HUES6 (cell line): ENCODE data around the gene C1QTNF9B.

Experiments
- H3K27ac ChIP-seq: 2 replicates; pipeline ENCODE4 v1.7.0; 2013; ENCODE audit warnings: low read depth, mild to moderate bottlenecking, low read length, inconsistent platforms
- H3K27me3 ChIP-seq: 2 replicates; pipeline ENCODE4 v1.6.1; 2013; ENCODE audit warnings: low read length; ENCODE audit not compliant: control insufficient read depth, insufficient read depth
- H3K36me3 ChIP-seq: 2 replicates; pipeline ENCODE4 v1.6.1; 2013; ENCODE audit warnings: low read length; ENCODE audit not compliant: control insufficient read depth, insufficient read depth
- H3K4me1 ChIP-seq: 2 replicates; pipeline ENCODE4 v1.6.1; 2013; ENCODE audit warnings: low read length; ENCODE audit not compliant: control insufficient read depth, insufficient read depth
- H3K4me3 ChIP-seq: 2 replicates; pipeline ENCODE4 v1.5.1; 2013; ENCODE audit warnings: low read depth, low read length
- H3K9ac ChIP-seq: one replicate; pipeline ENCODE4 v1.6.1; 2013; ENCODE audit warnings: mild to moderate bottlenecking, low read length
- H3K9me3 ChIP-seq: 2 replicates; pipeline ENCODE4 v1.6.1; 2013; ENCODE audit warnings: low read depth, low read length; ENCODE audit not compliant: control insufficient read depth, insufficient read depth

The C1QTNF9B gene

DNA sequence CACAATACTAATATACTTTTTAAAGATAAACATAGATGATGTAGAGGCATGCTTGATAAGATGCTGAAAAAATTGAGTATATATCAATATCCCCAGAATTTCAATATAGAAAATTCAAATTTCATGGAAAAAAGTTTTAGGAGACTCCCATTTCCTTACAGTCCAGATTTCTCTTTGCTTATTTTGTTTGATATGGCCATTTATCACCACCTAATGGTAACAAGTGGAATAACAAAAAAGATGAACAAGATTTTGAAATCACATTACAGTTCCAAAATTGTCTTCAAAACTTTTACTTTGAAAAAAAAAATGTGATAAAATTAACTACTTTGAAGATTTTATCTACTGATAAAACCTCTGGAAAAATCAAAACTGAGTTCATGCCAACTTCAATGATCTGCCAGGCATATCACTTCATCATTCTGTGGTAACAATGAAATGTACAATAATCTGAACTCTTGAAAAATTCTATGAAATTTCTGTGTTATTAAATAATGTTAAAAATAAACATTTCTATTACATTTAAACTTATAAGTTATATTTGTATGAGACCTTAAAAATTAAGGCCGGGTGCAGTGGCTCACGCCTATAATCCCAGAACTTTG is 25.6 kb downstream of the C1QTNF9B start:
- Histone ChIP-seq H3K9me3 (no peaks in the 10 kb centered on the region), H3K36me3 (peaks cover 5% of the 10 kb centered on the region; the same call in 1 of the 2 replicates), H3K27ac (no peak overlapping the region), H3K9ac (no peak overlapping the region), H3K27me3 (no peaks in the 10 kb centered on the region), H3K4me1 (peaks cover 6% of the 10 kb centered on the region), H3K4me3 (no peak overlapping the region)

DNA sequence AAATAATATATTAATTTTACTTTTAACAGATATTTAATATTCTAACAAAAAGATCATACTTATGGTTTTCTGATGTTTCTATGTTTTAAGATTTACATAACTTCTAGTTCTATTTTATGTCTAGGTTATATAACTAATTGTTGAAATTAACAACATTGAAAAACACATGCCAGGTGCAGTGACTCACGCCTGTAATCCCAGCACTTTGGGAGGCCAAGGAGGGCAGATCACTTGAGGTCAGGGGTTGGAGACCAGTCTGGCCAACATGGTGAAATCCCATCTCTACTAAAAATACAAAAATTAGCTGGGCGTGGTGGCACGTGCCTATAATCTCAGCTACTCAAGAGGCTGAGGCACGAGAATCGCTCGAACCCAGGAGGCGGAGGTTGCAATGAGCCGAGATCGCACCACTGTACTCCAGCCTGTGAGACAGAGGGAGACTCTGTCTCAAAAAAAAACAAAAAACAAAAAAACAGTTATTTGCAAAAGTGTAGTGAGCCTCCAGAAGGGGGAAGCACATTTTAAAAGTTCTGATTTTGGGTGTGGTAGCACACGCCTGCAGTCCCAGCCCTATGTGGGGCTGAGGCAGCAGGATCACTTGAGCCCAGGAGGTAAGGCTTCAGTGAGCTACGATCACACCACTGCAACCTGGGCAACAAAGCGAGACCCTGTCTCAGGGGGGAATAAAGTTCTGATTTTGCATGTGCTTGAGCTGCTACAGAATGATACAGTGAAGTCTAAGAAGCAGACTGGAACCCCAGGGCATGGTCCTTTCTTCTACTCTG is 26.8 kb downstream of the C1QTNF9B start:
- H3K27me3 ChIP-seq, result no peaks in the 10 kb centered on the region
- no peak overlapping the region for H3K9ac ChIP-seq
- peaks cover 5% of the 10 kb centered on the region; the same call in 1 of the 2 replicates for H3K36me3 ChIP-seq
- no peak overlapping the region for H3K27ac ChIP-seq
- H3K9me3 ChIP-seq, result no peaks in the 10 kb centered on the region
- peaks cover 11% of the 10 kb centered on the region for H3K4me1 ChIP-seq
- no peak overlapping the region for H3K4me3 ChIP-seq

DNA sequence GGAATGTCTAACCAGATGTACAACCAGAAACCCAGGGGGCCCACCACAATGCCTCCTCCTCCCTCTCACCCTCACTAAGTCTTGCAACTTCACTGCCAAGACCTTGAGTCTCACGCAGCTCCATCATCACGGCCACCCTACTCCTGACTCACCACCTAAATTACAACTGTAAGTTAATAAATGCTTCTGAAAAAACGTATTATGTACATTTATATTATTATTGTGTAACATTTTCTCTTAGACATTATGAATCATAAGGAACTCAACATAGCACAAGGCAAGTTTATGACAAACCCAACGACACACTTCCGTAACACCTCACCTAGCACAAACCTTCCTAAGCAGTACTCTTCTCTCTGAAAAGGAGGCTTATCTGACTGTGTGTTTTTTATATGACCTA is 28.8 kb downstream of the C1QTNF9B start:
- Histone ChIP-seq H3K27ac (no peak overlapping the region), H3K9ac (no peak overlapping the region), H3K4me3 (no peak overlapping the region), H3K36me3 (peaks cover 5% of the 10 kb centered on the region; the same call in 1 of the 2 replicates), H3K27me3 (no peaks in the 10 kb centered on the region), H3K9me3 (no peaks in the 10 kb centered on the region), H3K4me1 (peaks cover 11% of the 10 kb centered on the region)

DNA sequence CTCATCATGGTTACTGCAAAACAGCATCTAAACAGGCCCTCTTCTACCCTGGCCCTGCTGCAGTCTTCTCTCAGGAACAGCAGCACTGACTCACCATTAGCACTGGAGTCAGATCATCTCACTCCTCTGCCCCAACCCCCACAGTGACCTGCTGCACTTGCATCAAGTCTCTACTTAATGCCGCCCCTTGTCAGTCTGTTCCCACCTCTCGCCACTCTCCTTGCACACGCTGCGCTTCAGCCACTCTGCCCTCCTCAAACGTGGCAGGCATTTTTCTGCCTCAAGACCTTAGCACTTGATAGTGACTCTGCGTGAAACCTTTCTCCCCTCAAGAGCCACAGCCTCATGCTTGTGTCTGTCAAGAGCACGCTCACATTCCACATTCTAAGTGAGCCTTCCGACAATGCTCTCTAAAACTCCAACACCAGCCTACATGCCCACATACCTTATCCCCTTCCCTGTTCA is 30.2 kb downstream of the C1QTNF9B start:
- Histone ChIP-seq H3K27ac (no peak overlapping the region), H3K36me3 (peaks cover 5% of the 10 kb centered on the region; the same call in 1 of the 2 replicates), H3K9me3 (no peaks in the 10 kb centered on the region), H3K4me1 (peaks cover 11% of the 10 kb centered on the region), H3K9ac (peak overlapping the region; percentile 5), H3K4me3 (no peak overlapping the region), H3K27me3 (no peaks in the 10 kb centered on the region)

DNA sequence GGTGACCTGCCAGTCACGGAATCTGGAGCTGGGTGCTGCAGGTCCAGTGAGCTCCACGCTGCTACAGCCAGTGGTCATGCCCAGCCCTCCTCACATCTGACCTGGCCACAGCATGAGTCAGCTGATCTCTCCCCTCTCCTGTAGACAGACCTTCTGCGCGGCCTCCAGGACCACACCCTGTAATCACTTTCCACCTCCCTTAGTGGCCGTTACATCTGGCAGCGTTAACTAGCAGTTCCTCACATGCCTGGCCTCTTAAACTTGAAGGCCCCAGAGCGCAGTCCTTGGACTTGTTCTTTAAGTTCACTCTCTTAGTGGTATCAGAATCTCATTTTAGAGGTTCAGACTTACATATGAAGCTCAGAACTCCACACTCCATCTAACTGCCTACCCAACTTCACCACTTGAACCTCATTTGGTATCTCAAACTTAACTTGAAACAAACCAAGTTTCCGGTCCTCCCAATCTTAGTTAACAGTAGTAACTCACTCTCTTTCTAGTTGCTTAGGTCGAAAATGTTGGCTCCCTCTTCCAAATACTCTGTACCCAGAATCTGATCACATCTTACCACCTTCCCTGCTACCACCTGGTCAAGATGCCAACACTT is 30.8 kb downstream of the C1QTNF9B start:
- Histone ChIP-seq H3K4me1 (peaks cover 11% of the 10 kb centered on the region), H3K36me3 (peaks cover 8% of the 10 kb centered on the region; the same call in 1 of the 2 replicates), H3K27ac (no peak overlapping the region), H3K9me3 (no peaks in the 10 kb centered on the region), H3K4me3 (no peak overlapping the region), H3K9ac (peak overlapping the region; percentile 5), H3K27me3 (no peaks in the 10 kb centered on the region)

DNA sequence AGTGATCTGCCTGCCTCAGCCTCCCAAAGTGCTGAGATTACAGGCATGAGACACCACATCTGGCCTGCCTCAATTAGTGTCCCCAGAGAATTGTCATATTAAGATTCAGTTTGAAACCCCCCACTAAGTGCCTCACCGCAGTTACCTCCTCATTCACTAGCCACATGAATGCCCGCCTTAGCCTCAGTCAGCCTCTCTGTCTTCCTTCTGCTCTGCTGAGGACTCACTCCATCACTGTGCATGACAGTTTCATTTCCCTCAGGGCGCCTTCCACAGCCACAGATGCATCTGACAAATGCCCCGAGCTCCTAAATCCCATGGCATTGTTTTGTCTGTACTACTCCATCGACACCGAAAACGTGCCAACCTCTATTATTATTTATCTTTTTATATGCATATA is 31.4 kb downstream of the C1QTNF9B start:
- no peak overlapping the region for H3K27ac ChIP-seq
- no peaks in the 10 kb centered on the region for H3K9me3 ChIP-seq
- H3K36me3 ChIP-seq, result peaks cover 8% of the 10 kb centered on the region; the same call in 1 of the 2 replicates
- H3K4me1 ChIP-seq, result peaks cover 11% of the 10 kb centered on the region
- H3K27me3 ChIP-seq, result no peaks in the 10 kb centered on the region
- H3K9ac ChIP-seq, result no peak overlapping the region
- no peak overlapping the region for H3K4me3 ChIP-seq

DNA sequence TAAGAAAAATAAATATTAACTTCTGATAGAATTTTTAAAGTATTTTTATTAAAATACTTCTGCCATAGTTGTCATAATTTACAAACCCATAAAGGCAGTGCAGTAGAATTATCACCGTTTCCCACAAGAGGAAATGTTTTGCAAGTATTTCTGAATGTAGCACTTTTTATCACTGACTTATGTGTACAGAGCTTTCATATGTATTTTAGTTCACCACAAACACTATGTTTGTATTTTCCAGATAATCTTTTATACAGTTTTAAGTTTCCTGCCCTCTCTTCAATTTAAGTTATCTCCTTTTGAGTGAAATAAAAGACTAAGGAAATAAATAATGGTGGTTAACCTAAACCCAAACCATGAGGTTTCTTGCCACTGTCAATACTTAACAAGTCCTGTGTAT is 32.3 kb downstream of the C1QTNF9B start:
- H3K36me3 ChIP-seq, result peaks cover 8% of the 10 kb centered on the region; the same call in 1 of the 2 replicates
- H3K4me3 ChIP-seq, result no peak overlapping the region
- no peak overlapping the region for H3K27ac ChIP-seq

DNA sequence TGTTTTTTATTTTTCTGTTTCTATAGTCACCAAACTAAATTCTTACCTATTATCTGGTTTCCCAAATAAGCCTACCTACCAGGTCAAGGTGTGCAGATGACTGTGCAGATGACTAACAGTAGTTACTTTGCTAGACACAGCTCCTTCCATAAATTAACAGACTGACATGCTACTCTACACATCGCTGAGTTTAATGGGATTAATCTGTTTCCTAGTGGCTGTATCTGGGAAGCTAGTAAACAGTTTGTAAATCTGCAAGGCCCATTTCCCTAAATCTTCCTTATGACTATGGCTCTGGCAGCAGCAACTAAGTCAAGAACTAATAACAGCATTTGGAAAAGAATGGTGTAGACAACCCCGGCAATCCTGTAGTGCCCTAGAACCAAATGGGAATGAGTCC is 36.0 kb downstream of the C1QTNF9B start:
- Histone ChIP-seq H3K9ac (no peak overlapping the region), H3K4me1 (peaks cover 4% of the 10 kb centered on the region), H3K4me3 (no peak overlapping the region), H3K9me3 (no peaks in the 10 kb centered on the region), H3K36me3 (peaks cover 6% of the 10 kb centered on the region; the same call in 1 of the 2 replicates), H3K27ac (no peak overlapping the region), H3K27me3 (no peaks in the 10 kb centered on the region)

More for the DNA sequence above, 32.3 kb downstream of the C1QTNF9B start:
- Histone ChIP-seq H3K9ac (no peak overlapping the region), H3K4me1 (peaks cover 11% of the 10 kb centered on the region), H3K9me3 (no peaks in the 10 kb centered on the region), H3K27me3 (no peaks in the 10 kb centered on the region)

DNA sequence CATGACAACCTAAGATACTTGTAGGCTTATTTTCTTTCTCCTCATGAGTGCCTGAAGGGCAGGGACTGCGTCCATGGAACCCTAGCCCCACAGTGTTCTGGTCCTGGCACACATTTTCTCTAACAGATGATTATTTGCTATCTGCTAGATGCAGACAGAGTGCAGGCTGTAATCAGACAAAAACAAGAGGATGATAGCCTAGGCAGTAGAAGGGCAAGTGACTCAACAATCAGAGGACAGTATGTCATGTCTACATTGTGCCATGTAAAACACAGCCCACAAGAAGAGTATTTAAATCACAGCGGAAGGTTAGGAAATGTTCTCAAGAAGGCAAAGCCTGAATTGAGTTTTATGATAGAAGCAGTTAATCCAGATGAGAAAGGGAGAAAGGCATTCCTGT is 37.4 kb downstream of the C1QTNF9B start:
- no peak overlapping the region for H3K27ac ChIP-seq
- H3K4me3 ChIP-seq, result no peak overlapping the region
- no peaks in the 10 kb centered on the region for H3K27me3 ChIP-seq
- H3K9ac ChIP-seq, result no peak overlapping the region
- peaks cover 8% of the 10 kb centered on the region for H3K4me1 ChIP-seq
- no peaks in the 10 kb centered on the region for H3K9me3 ChIP-seq
- peaks cover 6% of the 10 kb centered on the region; the same call in 1 of the 2 replicates for H3K36me3 ChIP-seq

DNA sequence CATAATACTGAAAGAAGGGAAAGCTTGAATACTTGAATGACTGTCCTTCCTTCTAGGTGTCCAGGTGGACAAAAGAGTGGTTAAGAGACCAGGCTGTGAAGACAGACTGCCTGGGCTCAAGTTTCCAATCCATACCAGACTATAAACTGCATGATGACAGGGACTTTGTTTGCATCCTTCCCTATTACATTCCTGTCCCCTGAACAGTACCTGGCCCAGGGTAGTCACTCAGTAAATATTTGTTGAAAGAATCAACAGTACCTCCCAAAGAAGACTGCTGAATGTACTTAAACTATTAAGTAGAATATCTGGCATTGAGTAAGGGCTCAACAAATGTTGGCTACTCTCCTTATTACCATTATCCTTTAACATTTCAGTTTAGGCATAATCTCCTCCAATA is 37.8 kb downstream of the C1QTNF9B start:
- H3K4me1 ChIP-seq, result peaks cover 8% of the 10 kb centered on the region
- no peak overlapping the region for H3K9ac ChIP-seq
- H3K27ac ChIP-seq, result no peak overlapping the region
- peaks cover 6% of the 10 kb centered on the region; the same call in 1 of the 2 replicates for H3K36me3 ChIP-seq
- H3K27me3 ChIP-seq, result no peaks in the 10 kb centered on the region
- H3K4me3 ChIP-seq, result no peak overlapping the region
- H3K9me3 ChIP-seq, result no peaks in the 10 kb centered on the region

DNA sequence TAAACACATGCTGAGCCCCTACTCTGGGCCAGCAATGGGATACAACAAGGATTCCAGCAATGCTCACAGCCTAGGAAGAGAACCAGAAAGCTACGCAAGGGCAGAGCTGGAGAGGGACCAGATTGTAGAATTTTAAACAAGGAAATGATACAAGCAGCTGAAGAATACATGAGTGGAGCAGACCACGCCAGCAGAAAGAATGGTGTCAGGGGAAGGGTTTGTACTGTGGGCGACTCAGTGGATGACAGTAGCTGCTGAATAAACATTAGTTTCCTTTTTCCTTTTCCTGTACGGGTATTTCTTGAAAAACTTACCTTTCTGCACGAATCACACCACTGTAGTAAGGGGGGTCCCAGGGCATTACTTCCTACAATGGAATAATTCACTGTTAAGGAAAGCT is 38.8 kb downstream of the C1QTNF9B start:
- Histone ChIP-seq H3K9ac (no peak overlapping the region), H3K9me3 (no peaks in the 10 kb centered on the region), H3K36me3 (peaks cover 6% of the 10 kb centered on the region; the same call in 1 of the 2 replicates), H3K27ac (no peak overlapping the region), H3K4me3 (no peak overlapping the region), H3K27me3 (no peaks in the 10 kb centered on the region), H3K4me1 (peaks cover 8% of the 10 kb centered on the region)
